Adrenal gland (tissue), 5 donors: Measurements from ENCODE around the gene OTOS.

Experiments
- CTCF ChIP-seq, 6 experiments: fragments of 450-650 bp in 4 of 6; fragments of 200-600 bp in 2 of 6; sonication (generic) in 1 of 6; IDR thresholded peaks; 1 replicate in 5 of 6; 2 replicates in 1 of 6; pipeline versions ENCODE4 v1.5.1 to v1.8.0; 2016 to 2021; ENCODE audit warnings: antibody characterized with exemption in 6 of 6, mild to moderate bottlenecking in 2 of 6, moderate library complexity in 1 of 6
- POLR2A ChIP-seq, 2 donors: fragments of 450-650 bp; IDR thresholded peaks; one replicate each; pipeline ENCODE4 v1.6.1; 2017; ENCODE audit warnings: antibody characterized with exemption in 2 of 2, mild to moderate bottlenecking in 2 of 2, moderate library complexity in 1 of 2
- donor health status: DM: no; HTN: no; CAD: no.

- TF ChIP-seq CTCF (IDR thresholded peaks at IDR 0.05): no peak
- no peak for TF ChIP-seq POLR2A (IDR thresholded peaks at IDR 0.05)
Measured at GRCh38 chr2:240140920-240141319, 462 bp upstream of the OTOS start.
